Activated gamma-delta T cell (primary cell): Measurements from ENCODE around the gene AUTS2.

Experiments
- DNase-seq: peaks from one replicate; lab custom pipeline; 2025; lab: John Stamatoyannopoulos, UW

Gene AUTS2

DNA sequence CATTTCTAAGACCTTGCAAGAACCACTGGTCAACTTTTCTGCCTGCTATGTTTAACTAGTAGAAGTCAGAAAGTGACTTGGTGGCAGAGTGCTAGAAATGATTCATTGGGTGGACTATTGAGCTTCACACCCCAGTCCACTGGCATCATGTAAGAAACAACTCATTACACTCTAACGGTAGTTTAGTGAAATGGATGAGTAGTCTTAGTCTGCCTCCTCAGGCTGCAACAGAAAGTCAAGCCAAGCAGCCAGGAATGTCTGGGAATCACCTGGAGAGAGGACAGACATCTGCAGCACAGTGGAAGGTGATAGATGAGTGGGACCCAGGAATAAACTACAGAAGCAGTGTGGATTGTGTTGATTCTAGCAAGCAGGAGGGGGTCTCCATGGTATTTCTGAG is 125.4 kb downstream of the AUTS2 start:
- no peak for DNase-seq

DNA sequence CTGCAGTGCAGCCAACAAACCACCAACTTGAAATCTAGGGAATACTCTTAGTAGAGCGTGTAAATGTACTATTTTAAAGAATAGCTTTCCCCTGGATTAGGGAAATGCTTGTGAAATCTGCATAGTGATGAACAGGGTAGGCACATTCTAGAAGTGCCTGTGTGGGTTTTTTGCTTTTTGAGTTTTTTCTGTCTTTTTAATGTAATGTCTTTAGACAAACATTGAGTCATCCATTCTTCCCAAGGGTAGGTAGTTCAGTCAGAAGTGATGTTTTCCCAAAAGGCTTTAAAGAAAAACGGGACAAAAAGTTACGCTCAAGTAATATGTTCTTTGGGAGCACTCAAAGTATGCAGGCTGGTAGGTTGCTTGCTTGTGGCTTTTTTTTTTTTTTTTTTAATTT is 130.0 kb downstream of the AUTS2 start:
- no peak for DNase-seq

- DNase-seq = no peak
These were observed 133.9 kb downstream of the AUTS2 start for GRCh38 chr7:69732203-69732602.

DNA sequence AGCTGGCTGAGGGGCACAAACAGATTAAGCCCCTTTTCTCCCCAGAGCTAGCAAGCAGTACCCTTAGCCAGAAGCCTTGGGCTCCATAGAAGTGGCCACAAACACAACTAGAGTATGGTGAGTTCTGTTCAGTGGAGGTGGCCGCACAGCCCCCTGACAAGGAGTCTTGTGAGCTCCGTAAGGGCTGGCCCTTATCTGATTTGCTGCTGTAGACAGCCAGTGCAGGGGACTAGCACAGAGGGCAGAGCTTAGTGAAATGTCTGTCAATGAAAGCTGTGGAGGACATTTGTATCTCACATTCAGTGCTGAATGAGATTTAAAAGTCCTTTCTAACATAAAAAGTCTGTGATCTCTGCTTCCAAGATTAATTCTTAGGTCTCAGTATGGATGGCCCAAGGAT is 137.3 kb downstream of the AUTS2 start:
- DNase-seq = no peak

- DNase-seq = no peak
These were observed 138.0 kb downstream of the AUTS2 start for GRCh38 chr7:69736126-69736810.

DNA sequence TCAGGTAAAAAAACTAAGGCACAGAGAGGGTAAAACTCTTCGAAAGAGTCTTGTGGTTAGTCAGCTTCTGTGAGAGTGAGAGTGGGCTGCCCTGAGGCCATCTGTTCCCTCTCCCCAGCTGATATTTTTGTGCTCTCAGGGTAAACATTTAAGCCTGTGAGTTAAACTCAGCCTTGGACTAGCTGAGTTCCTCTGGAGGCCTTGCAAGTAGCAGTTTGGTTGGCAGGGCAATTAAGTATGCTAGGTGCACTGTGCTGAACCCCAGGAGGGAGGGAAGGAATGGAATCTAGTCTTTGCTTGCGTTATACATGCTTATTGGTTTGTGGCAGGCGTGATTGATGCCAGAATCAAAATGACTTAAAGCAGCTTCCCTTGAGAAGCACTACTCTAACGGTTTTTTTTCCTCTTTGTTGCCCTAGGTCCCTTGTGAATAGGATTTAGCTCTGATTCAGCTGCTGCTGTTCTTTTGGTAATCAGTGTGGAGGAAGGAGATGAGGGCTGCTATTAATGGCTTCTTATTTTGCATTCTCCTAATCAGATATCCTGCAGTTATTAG is 140.2 kb downstream of the AUTS2 start:
- DNase-seq = no peak

DNA sequence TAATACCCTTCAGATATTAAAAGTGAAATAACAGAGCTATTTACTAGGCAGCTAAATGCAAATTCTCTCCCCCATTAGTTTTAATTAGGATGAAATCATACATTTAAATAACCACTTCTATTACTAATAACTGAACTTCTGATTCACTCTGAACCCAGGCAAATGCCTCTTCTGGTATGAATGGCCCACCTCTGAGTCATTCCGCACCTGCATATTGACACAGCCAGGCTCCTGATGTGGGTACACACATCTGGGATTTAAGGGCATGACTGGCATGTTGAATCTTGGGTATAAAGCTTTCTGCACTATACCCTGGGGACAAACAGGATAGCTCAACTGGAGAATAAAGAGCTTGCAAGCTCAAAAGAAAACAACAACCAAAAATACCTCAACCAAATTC is 140.9 kb downstream of the AUTS2 start:
- DNase-seq = no peak

DNA sequence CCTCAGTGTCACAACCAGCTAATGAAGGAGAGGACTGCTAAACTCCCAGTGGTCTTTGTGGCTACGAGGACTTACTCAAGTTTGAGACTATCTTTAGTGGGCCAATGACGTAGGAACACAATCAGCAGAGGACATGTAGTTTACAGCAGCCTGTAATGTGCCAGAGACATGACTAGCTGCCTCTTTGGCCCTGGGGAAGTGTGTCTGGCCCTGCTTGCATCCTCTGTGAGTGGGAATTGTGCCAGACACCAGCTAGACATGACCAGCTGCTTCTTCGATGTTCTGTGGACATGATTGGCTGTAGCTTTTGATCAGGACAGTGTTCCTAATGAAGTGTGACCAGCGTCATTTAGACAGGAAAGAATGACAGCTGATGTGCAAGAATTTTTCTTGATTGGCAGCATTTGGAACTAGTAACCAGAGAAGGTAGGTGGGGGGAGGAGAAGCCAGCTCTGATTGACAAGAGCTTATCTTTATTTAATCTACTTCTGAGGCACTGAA is 141.7 kb downstream of the AUTS2 start:
- DNase-seq = no peak

DNA sequence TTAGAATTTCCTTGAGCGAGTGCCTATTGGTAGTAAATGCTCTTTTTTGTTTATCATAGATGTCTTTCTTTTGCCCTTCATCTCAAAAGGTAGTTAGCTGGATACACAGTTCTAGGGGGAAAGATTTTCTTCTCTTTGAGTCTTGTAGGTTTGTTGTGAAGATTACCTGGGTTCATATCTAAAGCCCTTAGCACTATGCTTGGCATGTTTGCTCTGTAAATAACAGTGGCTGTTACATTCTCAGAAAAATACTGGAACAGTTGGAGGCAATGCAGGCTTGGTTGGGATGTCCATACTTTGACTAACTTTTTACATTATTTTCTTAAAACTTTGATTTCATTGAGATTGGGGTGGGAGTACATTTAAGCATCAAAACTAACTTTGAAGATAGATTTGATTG is 144.0 kb downstream of the AUTS2 start:
- no peak for DNase-seq

- DNase-seq = no peak
These were observed 145.2 kb downstream of the AUTS2 start for GRCh38 chr7:69743436-69743835.

- no peak for DNase-seq
These were observed 145.8 kb downstream of the AUTS2 start for GRCh38 chr7:69744026-69744425.

DNA sequence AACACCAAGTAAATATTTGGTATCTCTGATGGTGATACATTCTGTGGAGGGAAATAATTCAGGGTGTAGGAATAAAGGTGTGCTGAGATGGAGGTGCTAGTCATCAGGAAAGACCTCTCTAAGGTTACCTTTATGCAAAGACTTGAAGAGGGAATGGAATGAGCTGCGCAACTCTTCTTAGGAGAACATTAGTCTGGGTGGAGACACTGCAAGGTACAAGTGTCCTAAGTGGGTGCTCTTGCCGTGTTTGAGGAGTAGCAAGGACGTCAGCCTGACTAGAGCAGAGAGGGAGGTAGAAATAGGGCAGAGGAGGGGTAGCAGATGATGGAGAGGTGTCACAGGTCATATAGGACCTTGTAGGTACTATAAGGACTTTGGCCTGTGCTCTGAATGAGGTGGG is 148.1 kb downstream of the AUTS2 start:
- no peak for DNase-seq

DNA sequence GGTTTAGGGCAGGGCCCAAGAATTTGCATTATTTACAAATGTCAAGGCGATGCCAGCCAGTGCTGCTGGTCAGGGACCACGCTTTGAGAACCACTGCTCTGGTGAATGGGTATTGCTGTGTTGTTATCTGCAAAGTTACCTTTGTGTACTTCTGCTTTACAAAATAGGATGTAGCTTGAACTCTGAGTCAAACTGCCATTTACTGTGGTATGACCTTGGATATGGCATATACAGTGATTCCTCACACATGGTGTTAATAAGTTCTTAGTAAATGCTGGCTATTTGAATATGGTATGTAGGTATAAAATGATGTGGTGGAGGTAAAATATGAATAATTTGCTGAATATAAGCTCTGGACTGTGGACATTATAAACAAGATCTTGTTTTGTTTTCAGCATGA is 148.9 kb downstream of the AUTS2 start:
- DNase-seq = no peak

DNA sequence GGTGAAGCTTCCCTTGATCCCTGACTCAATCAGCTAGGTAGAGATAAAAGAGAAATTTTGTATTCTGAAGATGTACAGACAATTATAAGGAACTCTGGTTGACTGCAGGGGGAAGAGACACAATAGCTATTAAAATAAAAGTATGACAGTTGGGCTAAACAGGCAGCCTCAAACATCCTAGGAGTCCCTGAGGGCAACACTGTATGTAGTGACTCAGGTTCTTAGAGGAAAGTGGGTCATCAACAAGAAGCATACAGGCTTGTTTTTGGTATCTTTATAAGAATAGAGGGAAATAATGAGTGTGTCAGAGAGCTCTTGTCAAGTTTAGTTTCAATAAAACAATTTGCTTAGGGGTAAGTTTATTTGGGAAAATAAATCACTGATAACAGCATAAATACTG is 150.3 kb downstream of the AUTS2 start:
- no peak for DNase-seq

DNA sequence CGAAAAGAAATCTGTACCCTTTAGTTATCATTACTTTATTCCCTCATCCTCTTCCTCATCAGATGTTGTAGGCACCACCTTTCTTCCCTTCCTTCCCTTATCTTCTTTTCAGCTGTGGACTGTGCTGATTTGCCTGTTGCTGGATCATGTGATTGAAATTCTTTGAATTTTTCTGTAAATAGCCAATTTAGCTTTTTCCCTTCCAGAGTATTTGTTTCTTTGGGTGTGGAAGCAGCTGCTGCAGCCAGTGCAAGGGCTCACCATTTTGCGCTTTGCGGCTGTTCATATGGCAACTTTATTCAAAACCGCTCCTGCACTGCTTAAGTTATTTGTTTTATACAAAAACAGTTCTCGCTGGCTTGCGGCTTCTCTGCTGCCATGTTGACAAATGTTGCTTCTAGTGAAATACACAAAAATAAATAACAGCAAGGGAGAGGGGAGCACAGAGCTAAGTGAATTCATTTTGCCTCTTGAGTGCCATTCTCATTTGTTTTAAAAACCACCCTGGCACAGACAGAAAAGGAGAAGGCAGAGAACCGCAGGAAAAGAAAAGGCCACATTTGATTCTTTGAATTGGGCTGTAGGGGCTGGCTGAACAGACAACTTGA is 151.2 kb downstream of the AUTS2 start:
- DNase-seq = no peak

GRCh38 chr7:69749994-69750393 is 151.7 kb downstream of the AUTS2 start:
- no peak for DNase-seq

DNA sequence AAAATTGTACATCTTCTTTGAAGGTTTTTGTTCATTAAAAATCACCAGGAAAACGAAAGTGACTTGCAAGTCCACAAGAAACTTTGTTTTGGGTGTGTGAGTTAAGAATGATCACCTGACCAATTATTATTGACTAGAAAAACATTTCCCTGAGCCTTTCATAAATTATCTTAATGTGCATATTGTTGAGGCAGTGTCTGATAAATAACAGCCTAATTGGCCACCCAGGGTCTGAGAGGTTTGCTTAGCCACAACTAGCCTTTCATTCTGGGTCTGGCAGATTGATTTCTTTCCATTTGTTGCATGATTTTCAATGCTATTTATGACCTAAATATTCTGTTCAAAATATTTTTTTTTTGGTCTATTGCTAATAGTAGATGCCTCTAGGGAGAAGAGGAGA is 152.8 kb downstream of the AUTS2 start:
- DNase-seq = no peak

- DNase-seq = no peak
These were observed 155.7 kb downstream of the AUTS2 start for GRCh38 chr7:69753981-69754380.

DNA sequence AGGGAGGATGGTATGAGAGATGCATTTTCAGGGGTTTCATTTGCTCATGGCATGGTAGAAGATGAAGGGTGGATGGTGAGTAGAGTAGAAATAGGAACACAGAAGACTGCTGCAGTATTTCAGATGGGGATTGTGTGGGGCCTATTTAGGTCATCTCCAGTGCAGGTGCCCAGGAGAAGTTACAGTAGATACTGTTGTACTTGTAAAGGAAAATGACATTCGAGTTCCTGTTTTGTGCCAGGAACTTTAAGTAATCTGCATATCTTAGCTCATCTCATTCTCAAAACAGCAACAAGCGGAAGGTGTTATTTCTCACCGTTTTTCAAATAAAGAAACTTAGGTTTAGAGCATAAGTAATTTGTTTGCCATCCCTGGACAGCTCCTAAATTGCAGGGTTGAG is 156.2 kb downstream of the AUTS2 start:
- no peak for DNase-seq

- no peak for DNase-seq
These were observed 158.0 kb downstream of the AUTS2 start for GRCh38 chr7:69756235-69756634.

DNA sequence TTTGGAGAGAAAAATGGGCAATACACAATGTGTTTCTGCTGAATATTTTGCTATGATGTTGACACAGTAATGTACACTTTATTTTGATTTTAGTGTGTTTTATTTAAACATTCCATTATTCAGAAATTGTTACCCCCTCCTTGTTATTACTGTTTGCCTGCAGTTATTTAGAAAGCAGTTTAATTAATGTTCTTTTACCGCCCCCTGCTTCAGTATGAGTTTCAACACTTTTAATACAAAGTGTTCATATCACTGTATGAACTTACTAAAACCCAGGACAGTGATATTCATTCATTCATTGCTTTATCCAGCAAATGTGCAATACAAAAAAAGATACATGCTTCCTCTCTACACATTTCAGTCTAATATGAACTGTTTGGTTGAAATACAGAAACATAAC is 159.3 kb downstream of the AUTS2 start:
- DNase-seq = no peak

DNA sequence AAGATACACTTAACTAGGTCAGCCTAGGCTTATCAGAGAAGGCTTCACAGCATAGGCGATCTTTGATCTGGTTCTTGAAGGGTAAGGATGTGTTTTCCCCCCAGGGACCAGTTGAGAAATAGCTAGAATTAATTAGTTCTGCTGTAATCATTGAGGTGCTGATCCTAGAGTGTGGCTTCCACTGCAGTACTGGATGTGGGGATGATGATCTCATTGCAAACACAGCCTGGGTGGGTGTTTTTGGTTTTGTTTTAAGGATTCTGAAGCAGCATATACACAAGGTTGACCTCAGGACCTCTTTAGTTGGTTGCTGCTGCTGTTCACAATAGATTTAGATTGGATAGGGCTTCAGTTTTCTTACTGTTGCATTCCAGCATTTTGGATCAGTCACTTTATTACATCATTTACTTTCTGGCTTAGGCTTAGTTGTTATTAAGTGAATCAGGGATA is 159.7 kb downstream of the AUTS2 start:
- no peak for DNase-seq

GRCh38 chr7:69759373-69759772 is 161.1 kb downstream of the AUTS2 start:
- no peak for DNase-seq
